CD4-positive, alpha-beta T cell treated with Interleukin-2 at 100 ng/mL for 4 hours (primary cell): ENCODE measurements around the gene IGSF3.
"Not testable (repeated sequence)": the region's sequence is repeated elsewhere in the genome, so short reads cannot be mapped to it uniquely, and the experiment has no call there.

Experiments used
- DNase-seq: peaks from one replicate; pipeline ENCODE4 v3.0.0-alpha.2; 2020; ENCODE audit warnings: low spot score

The IGSF3 gene

DNA sequence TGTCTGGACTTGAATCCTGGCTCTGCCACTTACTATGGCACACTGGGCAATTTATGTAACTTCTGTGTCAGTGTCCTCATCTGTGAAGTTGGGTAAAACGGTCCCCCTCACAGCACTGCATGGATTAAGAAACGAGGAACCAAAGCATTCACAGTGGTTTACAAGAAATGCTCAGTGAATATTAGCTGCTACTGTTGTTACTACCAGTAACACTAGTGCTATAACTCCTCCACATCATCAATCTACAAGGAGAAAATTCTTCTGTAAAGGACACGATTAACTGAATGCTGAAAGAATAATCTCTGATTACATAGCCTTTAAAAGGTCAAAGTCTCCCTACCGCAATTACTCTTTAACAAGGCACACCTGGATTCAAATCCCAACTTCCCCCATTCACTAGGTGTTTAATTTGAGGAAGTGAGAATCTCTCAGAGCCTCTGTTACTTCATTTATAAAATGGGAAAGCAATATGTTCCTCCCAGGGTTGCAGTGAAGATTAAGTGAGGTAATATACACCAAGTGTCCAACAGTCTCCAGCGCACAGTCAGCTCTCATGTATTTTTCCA lies 70.7 kb downstream of the IGSF3 start:
- DNase-seq: not testable (repeated sequence)

DNA sequence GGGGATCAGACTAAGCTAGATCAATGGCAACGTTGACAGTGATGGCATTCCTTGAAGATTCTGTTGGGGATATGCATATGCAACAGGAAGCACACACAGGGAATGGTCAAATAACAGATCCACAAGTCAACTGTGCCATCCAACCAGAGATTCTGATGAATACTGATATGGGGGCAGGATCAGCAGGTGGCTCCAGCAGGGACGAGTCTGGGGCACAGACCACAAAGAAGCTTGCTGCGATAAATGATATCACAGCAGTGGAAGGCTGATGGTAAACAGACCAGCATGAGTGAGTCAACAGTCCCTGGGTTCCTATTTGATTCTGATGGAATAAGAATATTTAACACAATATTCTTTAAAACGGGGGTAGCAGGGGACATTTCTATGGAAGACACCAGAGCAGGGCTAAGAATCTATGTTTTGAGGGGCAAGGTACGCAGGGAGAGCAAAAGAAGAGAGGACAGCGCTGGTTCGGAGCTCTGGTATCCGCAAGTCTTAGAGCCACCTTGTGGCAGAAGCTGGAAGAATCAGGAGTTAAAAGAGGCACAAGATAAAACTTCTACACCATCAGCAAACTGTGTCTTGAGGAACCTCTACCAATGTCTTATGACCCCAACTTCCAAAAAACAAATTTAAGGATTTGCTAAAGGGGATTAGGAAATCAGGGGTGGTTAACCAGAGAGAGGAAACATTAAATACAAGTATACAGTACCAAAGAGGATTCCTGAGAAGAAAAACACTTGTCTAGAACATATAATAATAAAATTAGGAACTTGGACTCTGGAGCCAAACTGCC lies 71.4 kb downstream of the IGSF3 start:
- peak; percentile 55 for DNase-seq

DNA sequence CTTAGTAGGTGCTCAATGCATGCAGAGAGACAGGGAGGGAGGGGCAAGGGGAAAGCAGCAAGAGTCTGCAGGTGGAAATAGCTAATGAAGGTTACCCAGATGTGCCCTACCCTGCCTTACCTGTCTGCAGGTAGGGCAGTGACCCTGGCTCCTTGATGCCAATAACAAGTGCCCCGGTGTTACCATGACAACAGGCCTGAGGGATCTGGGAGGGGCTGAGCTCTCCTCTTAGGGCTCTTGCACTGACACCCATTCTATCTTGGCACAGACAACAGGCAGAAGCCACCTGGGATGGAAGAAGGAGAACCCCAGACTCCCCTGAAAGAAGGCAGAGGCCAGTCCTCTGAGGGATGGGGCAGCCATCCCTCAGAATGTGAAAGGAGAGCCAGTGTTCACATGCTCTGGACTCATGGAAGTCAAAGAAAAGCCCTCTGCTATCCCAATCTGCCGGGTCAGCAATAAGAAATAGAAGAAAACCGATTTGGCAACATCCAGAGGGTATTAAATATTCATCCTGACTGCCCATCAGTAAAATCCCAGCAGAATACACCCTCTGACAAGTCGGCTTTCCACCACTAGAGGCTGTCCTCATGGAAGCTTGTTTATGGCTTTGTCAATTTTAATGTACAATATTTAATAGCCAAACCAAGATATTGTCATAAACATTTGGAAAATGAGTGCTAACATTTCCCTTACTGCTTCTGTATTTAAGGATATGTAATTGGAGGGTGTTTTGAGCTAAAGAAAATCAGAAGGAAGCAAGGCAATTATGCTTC lies 72.3 kb downstream of the IGSF3 start:
- DNase-seq: not testable (repeated sequence)

- not testable (repeated sequence) for DNase-seq
These were observed 73.6 kb downstream of the IGSF3 start for GRCh38 chr1:116593977-116594376.

DNA sequence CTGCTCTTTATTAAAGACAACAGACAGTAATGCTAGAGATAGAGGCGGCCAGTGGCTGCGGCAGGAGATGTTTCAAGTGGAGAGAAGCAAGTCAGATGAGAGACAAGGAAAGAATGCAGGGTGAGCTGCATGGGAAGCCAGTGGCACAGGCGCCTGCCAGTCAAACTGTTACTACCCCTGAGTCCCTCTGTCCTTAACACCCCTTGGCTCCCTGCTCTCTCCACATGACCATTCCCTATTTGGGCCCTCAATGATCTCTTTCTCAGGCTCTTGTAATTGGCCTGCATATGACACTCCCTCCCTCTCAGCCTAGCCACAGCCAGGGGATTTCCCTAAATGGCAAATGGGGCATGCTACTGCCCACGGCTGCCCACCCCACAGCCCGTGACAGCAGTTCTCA lies 74.1 kb downstream of the IGSF3 start:
- DNase-seq: not testable (repeated sequence)

GRCh38 chr1:116591951-116592605 lies 75.5 kb downstream of the IGSF3 start:
- not testable (repeated sequence) for DNase-seq

DNA sequence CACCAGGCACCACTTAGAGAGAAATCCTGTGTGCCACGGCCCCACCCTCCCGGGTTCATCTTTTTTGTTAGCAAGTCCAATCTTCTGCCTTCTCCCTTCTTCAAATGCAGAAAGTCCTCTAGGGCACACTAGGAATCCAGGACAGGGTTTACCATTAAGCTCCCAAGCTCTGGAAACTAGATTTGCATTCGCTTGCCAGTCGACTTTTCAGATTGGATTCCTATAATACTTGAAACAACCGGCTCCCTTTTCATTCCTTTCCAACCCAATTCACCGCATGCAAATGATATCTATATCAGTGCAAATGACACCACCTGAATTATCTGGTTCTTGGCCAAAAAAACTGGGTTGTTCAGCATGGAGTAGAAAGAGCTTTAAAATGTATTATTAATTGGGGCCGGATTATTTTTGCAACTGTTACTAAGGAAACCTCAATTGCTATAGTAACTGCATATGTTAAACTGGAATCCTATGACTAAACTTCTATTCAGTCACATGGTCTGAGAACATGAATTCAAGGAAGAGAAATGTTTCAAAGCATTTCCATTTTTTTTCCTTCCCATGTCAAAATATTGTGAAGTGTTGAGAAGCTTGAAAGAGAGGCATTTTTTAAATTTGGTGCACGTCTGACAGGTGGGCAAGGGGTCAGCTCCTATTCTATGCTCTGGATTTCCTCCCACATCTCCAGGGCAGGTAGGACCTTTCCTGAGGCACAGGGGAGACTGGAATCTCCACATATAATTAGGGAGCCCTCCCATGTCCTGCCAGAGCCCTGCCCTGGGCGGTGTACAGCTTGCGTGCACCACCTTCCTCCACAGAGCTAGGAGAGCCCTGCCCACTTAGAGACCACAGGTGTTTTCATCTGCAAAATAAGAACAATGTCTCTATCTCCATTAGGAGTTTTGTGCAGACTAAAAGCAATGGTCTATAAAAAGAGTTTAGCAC lies 76.3 kb downstream of the IGSF3 start:
- DNase-seq: not testable (repeated sequence)

DNA sequence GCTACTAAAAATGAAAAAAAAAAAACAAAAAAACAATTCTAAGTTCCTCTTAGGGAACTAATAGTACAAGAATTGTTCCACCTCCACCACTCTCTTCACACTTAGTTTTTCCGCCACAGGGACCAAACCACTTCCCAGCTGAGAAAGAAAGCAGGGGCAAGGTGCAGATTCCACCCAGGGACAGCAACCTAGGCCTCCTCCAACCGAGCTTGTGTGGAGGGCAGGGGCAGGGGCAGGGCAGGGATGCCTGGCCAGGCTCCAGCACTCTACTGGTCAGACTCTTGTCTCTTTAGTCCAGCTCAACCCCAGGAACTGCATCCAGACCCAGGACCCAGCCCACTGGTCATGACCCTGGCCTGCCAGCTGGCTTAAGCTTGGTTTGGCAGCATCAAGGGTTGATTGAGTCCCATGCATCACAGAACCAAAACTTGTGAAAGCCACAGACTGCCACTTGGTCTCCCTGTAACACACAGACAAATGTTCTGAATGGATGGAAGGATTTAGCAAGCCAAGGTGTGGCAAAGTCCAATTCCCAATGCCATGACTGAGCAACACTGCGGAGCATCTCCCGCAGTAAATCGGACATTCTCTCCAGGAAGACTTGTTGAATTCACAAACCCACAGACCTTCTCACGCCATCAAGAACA lies 77.1 kb downstream of the IGSF3 start:
- not testable (repeated sequence) for DNase-seq

GRCh38 chr1:116589101-116589735 lies 78.3 kb downstream of the IGSF3 start:
- not testable (repeated sequence) for DNase-seq

DNA sequence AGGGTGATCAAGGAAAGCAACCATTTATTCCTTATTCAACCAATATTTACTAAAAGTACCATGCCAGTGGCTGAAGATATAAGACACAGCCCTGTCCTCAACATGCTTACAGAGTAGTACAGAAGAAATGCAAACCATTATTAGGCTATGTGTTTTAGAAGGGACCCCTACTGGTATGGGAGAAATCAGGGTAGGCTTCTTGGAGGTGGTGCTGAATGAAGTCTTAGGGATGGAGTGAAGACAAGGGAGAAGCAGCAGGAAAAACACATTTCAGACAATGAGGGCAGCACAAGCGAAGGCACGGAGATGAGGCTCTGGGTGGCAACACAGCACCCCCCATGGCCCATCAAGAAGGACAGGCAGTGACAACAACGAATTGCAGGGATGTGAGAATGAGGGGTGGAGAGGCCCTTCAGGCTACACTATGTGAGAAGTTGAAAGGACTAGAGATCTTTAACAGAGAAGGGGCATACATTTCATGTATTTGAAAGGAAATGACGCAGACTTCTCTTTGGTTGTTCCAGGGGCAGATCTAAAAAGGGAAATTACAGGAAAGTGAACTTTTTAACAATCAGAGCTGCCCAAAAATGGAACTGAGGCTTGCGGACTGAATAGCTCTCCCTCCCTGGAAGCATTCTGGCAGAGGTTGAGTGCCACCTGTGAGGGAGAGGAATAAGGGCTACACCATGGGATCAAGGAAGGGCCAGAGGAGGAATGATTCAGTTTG lies 79.9 kb downstream of the IGSF3 start:
- no peak for DNase-seq

DNA sequence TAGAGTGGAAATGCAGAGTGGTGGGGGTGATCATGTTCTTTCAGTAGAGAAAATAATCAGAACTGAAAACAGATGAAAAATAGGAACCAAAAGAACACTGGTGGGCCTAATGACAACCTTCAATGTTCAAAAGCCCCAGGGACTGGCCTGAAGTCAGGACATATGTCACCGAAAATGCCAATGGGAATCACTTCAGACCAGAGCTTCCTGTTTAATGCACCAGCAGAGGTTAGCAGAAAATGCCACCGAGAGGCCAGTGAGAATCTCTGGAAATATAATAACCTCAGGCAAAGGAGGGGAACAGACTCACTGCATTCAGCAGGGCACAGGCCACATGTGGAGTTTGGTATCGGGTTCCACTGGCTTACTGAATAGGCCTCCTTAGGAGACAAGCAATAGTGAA lies 80.8 kb downstream of the IGSF3 start:
- DNase-seq: no peak

DNA sequence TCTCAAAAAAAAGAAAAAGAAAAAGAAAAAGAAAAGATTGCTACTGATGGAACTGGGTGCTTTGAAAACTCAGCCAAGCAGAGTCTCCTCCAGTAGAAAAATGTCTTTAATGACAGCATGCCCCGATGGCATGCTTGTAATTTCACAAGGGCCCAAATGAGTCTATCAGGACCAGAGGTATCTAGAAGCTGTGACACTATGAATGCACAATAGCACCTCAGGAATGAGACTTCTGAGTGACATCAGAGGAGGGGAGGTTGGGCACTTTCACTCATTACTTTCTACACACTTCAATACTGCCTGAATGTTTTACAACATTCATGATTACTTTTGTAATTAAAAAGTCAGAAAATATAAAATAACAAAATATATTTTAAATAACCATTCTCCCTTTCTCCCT lies 81.6 kb downstream of the IGSF3 start:
- no peak for DNase-seq

DNA sequence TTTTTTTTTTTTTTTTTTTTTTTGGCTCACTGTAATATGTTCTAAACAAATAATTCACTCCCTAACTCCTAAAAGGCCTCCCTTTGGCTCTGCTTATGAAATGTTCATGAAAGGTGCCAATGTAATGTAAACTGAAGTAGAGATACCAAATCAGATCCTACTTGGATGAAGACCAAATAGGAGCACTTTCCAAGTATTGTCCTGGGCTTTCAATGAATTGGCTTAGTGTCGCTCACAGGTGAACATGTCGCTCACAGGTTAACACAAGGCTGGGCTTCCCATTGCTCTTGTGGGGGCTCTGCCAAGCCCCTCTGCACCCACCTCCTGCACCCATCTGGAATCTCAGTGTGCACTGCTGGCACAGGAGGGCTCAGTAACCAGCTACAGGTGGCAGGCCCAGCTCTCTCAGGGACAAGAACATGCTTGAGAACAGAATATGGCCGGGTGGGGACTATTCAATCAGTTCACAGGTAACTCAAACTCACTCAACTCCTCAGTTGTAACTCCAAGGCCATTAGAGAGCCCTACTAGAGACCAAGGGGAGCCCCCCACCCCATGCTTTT lies 86.1 kb downstream of the IGSF3 start:
- DNase-seq: no peak

DNA sequence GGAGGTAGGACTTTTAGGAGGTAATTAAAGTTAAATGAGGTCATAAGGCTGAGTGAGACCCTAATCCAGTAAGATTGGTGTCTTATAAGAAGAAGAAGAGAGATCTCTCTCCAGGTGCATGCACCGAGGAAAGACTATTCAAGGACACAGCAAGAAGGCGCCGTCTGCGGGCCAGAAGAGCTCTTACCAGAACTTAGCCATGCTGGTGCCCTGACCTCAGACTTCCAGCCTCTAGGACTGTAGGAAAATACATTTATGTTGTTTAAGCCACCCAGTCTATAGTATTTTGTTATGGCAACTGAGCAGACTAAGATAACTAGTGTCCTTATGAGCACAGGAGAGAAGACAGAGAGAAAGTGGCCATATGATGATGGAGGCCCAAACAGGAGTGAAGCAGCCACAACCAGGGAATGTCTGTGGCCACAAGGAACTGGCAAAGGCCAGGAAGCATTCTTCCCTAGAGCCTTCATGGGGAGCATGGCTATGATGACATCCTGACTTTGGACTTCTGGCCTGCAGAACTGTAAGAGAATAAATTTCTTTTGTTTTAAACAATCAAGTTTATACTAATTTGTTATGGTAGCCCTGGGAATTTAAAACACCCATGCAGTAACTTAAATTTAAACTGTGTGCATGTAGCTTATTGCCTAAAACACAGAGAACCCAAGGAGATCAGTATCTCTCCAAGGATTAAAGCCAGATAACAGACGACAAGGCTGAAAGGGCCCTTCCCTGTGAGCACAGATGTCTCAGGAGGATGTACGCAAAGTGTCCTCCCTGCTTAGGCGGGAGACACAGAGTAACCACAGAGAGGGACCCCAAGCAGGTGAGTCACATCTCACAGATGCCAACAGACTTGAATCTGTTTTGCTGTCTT lies 86.8 kb downstream of the IGSF3 start:
- DNase-seq: no peak

- no peak for DNase-seq
These were observed 88.2 kb downstream of the IGSF3 start for GRCh38 chr1:116579259-116579875.

GRCh38 chr1:116578581-116578980 lies 89.0 kb downstream of the IGSF3 start:
- no peak for DNase-seq

DNA sequence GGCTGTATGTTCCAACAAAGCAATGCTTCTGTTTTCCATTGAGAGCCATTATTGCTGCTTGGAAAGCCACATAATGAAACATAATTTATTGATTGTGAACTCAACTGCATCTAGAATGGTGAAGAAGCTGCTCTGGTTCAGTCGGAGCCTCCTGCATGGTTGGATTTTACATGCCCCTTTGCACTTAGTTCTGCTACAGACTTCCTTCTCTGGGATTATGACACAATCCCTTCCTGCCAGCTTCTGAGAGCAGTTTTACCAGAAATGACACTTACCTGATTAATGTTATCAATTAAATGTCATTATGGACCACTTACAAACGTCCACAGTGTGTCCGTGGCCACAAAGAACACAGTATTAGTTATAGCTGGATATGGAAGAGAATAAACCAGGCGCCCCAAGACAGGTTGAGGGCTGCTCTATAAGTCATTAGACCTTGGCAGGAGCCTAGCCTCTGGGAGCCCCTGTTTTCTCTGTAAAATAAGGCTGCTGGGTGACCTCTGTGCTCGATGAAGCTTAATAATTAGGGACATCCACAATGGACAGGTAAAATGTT lies 89.7 kb downstream of the IGSF3 start:
- DNase-seq: no peak
